Urothelium cell line (cell line): Measurements from ENCODE around the gene MUL1.

ENCODE experiments used
- DNase-seq: peaks from one replicate; pipeline ENCODE4 v3.0.0; 2011; ENCODE audit warnings: low spot score, mixed read lengths
- FAIRE-seq: peaks from 2 replicates; lab custom pipeline; 2011; peaks lifted over from hg19 to GRCh38; lab: Jason Lieb, UNC

MUL1 gene

GRCh38 chr1:20472860-20473711 is 34.9 kb downstream of the MUL1 start:
- FAIRE-seq: no peak
- no peak for DNase-seq

DNA sequence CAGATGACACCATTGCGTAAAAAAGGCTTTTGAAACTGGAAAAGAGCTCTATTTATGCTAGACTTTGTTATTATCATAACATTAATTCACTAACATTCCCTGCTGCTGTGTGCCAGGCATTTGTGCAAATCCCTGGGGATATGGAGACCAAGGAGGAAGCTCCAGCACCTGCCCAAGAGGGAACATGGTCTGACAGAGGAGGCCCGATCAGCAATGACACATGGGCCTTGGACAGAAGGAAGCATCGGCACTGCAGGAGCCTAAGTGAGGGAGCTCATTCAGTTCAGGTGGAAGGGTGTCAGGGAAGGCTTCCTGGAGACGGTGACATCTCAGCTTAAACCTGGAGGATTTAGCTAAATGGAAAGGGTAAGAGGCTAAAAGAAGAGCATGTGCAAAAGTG is 35.8 kb downstream of the MUL1 start:
- FAIRE-seq: no peak
- DNase-seq: no peak

- DNase-seq (no peak), FAIRE-seq (no peak)
Observed at GRCh38 chr1:20470194-20470593, 37.8 kb downstream of the MUL1 start.

- FAIRE-seq (no peak), DNase-seq (no peak)
Observed at GRCh38 chr1:20469406-20470076, 38.4 kb downstream of the MUL1 start.

DNA sequence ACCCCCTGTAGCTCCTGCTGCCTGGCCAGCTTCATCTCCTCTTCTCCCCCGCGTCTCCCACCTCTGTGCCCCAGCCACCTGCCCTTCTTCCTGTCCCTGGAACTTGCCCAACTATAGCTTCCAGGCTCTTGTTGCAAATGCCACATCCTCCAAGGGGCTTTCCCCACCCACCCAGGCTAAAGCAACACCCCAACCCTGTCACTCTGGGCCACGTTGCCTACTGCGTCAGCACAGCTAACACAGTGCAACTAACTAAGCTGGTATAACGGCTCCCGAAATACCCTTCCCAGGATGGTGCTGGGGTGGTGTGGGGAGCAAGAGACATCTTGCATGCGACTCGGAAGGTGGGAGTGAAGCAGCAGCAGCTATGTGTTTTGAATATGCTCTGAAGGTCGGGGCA is 41.7 kb downstream of the MUL1 start:
- FAIRE-seq: no peak
- DNase-seq: no peak

- DNase-seq: no peak
Observed at GRCh38 chr1:20465187-20465586, 42.8 kb downstream of the MUL1 start.

DNA sequence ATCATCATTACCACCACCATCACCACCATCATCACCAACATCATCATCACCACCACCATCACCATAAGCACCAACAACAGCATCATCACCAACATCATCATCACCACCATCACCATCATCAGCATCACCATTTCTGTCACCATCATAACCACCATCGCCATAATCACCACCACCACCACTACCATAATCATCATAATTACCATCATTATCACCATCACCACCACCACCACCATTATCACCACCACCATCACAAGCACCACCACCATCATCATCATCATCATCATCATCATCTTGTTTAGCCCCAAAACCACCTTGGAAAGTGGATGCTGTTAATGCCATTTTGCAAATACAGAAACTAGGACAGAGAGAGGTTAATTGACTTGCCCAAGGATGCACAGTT is 44.4 kb downstream of the MUL1 start:
- DNase-seq: no peak
- FAIRE-seq: no peak

More at GRCh38 chr1:20465187-20465586, 42.8 kb downstream of the MUL1 start:
- no peak for FAIRE-seq

- FAIRE-seq (no peak), DNase-seq (no peak)
Observed at GRCh38 chr1:20462397-20462796, 45.6 kb downstream of the MUL1 start.

GRCh38 chr1:20458717-20459116 is 49.2 kb downstream of the MUL1 start:
- no peak for FAIRE-seq

GRCh38 chr1:20454004-20454403 is 53.9 kb downstream of the MUL1 start:
- no peak for DNase-seq
- FAIRE-seq: peak; percentile 97

More at GRCh38 chr1:20458717-20459116, 49.2 kb downstream of the MUL1 start:
- DNase-seq: no peak

- FAIRE-seq: no peak
Observed at GRCh38 chr1:20449735-20450311, 58.1 kb downstream of the MUL1 start.

More at GRCh38 chr1:20449735-20450311, 58.1 kb downstream of the MUL1 start:
- DNase-seq: no peak
